Stimulated activated CD8-positive, alpha-beta memory T cell treated with anti-CD3 and anti-CD28 coated beads, Interleukin-7, amount 100 ng/mL, for 24 hours (primary cell): ENCODE data around the gene RAP1GAP.

Experiments
- DNase-seq: peaks from one replicate; pipeline ENCODE4 v3.0.0-alpha.2; 2020; ENCODE audit warnings: low read depth

The RAP1GAP gene

GRCh38 chr1:21669258-21670058 lies at the start of gene RAP1GAP:
Gene RAP1GAP (minus strand): TSS chr1:21669357. CDS start chr1:21620032, 49,325 bp downstream.
- DNase-seq = no peak

- DNase-seq = no peak
Observed at GRCh38 chr1:21716169-21716568, 47.0 kb upstream of the RAP1GAP start.

- no peak for DNase-seq
Observed at GRCh38 chr1:21707891-21708290, 38.7 kb upstream of the RAP1GAP start.

- DNase-seq = no peak
Observed at GRCh38 chr1:21707086-21707840, 38.1 kb upstream of the RAP1GAP start.

- no peak for DNase-seq
Observed at GRCh38 chr1:21706151-21706835, 37.1 kb upstream of the RAP1GAP start.

GRCh38 chr1:21705303-21705980 lies 36.3 kb upstream of the RAP1GAP start:
- DNase-seq = no peak

- DNase-seq = no peak
Observed at GRCh38 chr1:21704145-21704544, 35.0 kb upstream of the RAP1GAP start.

- no peak for DNase-seq
Observed at GRCh38 chr1:21703318-21703963, 34.3 kb upstream of the RAP1GAP start.

GRCh38 chr1:21702780-21703179 lies 33.6 kb upstream of the RAP1GAP start:
- DNase-seq = no peak

GRCh38 chr1:21701401-21701800 lies 32.2 kb upstream of the RAP1GAP start:
- DNase-seq = no peak

GRCh38 chr1:21700094-21700493 lies 30.9 kb upstream of the RAP1GAP start:
- no peak for DNase-seq

GRCh38 chr1:21696931-21697330 lies 27.8 kb upstream of the RAP1GAP start:
- DNase-seq = no peak

- no peak for DNase-seq
Observed at GRCh38 chr1:21693732-21694131, 24.6 kb upstream of the RAP1GAP start.

GRCh38 chr1:21691739-21692138 lies 22.6 kb upstream of the RAP1GAP start:
- no peak for DNase-seq

- no peak for DNase-seq
Observed at GRCh38 chr1:21689661-21690372, 20.7 kb upstream of the RAP1GAP start.

- DNase-seq = no peak
Observed at GRCh38 chr1:21687081-21687529, 17.9 kb upstream of the RAP1GAP start.

- no peak for DNase-seq
Observed at GRCh38 chr1:21685946-21686678, 17.0 kb upstream of the RAP1GAP start.

- no peak for DNase-seq
Observed at GRCh38 chr1:21681426-21681825, 12.3 kb upstream of the RAP1GAP start.

GRCh38 chr1:21680918-21681317 lies 11.8 kb upstream of the RAP1GAP start:
- DNase-seq = no peak

GRCh38 chr1:21680381-21680780 lies 11.2 kb upstream of the RAP1GAP start:
- DNase-seq = no peak
